T-cell (primary cell): ENCODE data around the gene AHRR. TPM values are rescaled to one million over a fixed set of nuclear protein-coding genes. Genes with fewer than 3 reads are reported as not detected.
"Not testable (repeated sequence)": the region's sequence is repeated elsewhere in the genome, so short reads cannot be mapped to it uniquely, and the experiment has no call there.

Experiments
- ATAC-seq, 4 experiments: fragments of 200-7000 bp in 3 of 4; fragments of 150-1000 bp in 1 of 4; cut with Tn5 transposase; replicated peaks in 1 of 4; 1 replicate in 3 of 4; 2 replicates in 1 of 4; pipeline ENCODE4 v1.10.0; 2021; ENCODE audit warnings: moderate library complexity in 3 of 4, mild to moderate bottlenecking in 2 of 4, moderate number of reproducible peaks in 1 of 4
- CTCF ChIA-PET, 2 donors: fragments of 300-600 bp; sonication (Branson Sonifier 250); formaldehyde crosslinking; loops; one replicate each; lab custom pipeline; 2022; ENCODE audit warnings: antibody characterized with exemption in 2 of 2; lab: Charles Lee
- POLR2A ChIA-PET, 2 donors: fragments of 300-600 bp; sonication (Branson Sonifier 250); formaldehyde crosslinking; loops; one replicate each; lab custom pipeline; 2022; ENCODE audit warnings: antibody characterized with exemption in 2 of 2; lab: Charles Lee
- DNase-seq, 35 experiments: peaks; one replicate each; pipeline versions ENCODE4 v3.0.0 to v3.0.0-alpha.2; 2013 to 2023
- H3K27ac ChIP-seq: one replicate; pipeline ENCODE4 v1.5.1; 2013; ENCODE audit warnings: low read length
- H3K27me3 ChIP-seq, 2 experiments: replicated peaks in 1 of 2; 1 replicate in 1 of 2; 2 replicates in 1 of 2; pipeline versions ENCODE4 v1.6.1 to v1.7.0; 2013; ENCODE audit warnings: low read length in 1 of 2, mixed read lengths in 1 of 2; ENCODE audit not compliant: control insufficient read depth in 2 of 2, insufficient read depth in 2 of 2; ENCODE audit errors: extremely low read depth in 1 of 2
- H3K36me3 ChIP-seq, 2 donors: 1 replicate in 1 of 2; 2 replicates in 1 of 2; pipeline versions ENCODE4 v1.6.1 to v1.7.0; 2013; ENCODE audit warnings: low read length in 1 of 2; ENCODE audit not compliant: control insufficient read depth in 2 of 2, insufficient read depth in 1 of 2; ENCODE audit errors: extremely low read depth in 1 of 2
- H3K4me1 ChIP-seq, 2 experiments: 1 replicate in 1 of 2; 2 replicates in 1 of 2; pipeline versions ENCODE4 v1.6.1 to v1.7.0; 2013; ENCODE audit warnings: low read length in 2 of 2, mixed read lengths in 1 of 2; ENCODE audit not compliant: insufficient read depth in 2 of 2, control insufficient read depth in 1 of 2; ENCODE audit errors: extremely low read depth in 1 of 2
- H3K4me3 ChIP-seq, 2 donors: 1 replicate in 1 of 2; 2 replicates in 1 of 2; pipeline versions ENCODE4 v1.5.1 to v1.7.0; 2013; ENCODE audit warnings: mild to moderate bottlenecking in 2 of 2, low read length in 1 of 2, moderate library complexity in 1 of 2; ENCODE audit not compliant: control insufficient read depth in 1 of 2; ENCODE audit errors: extremely low read depth in 1 of 2
- H3K9me3 ChIP-seq: 2 replicates; pipeline ENCODE4 v1.7.0; 2013
- H3K27ac Mint-ChIP-seq, 2 donors: one replicate each; pipeline ENCODE4 v1.8.0; 2020 to 2021; ENCODE audit warnings: mild to moderate bottlenecking in 2 of 2, mixed read lengths in 2 of 2
- H3K27me3 Mint-ChIP-seq, 2 donors: one replicate each; pipeline ENCODE4 v1.8.0; 2021 to 2022; ENCODE audit warnings: mixed read lengths in 2 of 2
- H3K36me3 Mint-ChIP-seq: one replicate; pipeline ENCODE4 v1.8.0; 2021; ENCODE audit warnings: mixed read lengths
- H3K4me1 Mint-ChIP-seq, 3 donors: one replicate each; pipeline ENCODE4 v1.8.0; 2020 to 2022; ENCODE audit warnings: mixed read lengths in 3 of 3, mild to moderate bottlenecking in 1 of 3
- H3K4me3 Mint-ChIP-seq, 3 donors: one replicate each; pipeline ENCODE4 v1.8.0; 2020 to 2022; ENCODE audit warnings: mild to moderate bottlenecking in 3 of 3, mixed read lengths in 3 of 3, moderate library complexity in 3 of 3
- H3K9me3 Mint-ChIP-seq, 3 donors: one replicate each; pipeline ENCODE4 v1.8.0; 2020 to 2022; ENCODE audit warnings: mixed read lengths in 3 of 3
- WGBS: methylation state at CpG from one replicate; pipeline ENCODE4 v1.1.5; 2013; ENCODE audit warnings: missing lambda C conversion rate; ENCODE audit not compliant: insufficient coverage; 5-methylcytosine and 5-hydroxymethylcytosine counted together
- total RNA-seq, 35 experiments: library from RNA in 6 of 35; stranded (reverse) in 6 of 35; fragments of 120-200 nt in 1 of 35; gene quantifications; one replicate each; pipeline versions ENCODE4 v1.2.1 to v1.2.4 and lab custom pipeline; 2013 to 2026

Gene AHRR
- 10 to 100 TPM in 1 of 5 donors, 1 to 10 TPM in 3, under 1 TPM in 1; 0.55 to 13.5 (median 3.4) TPM for total RNA-seq
- total RNA-seq (2013): 0.17 TPM
- total RNA-seq (lab: John Stamatoyannopoulos, UW): 0 to 4.0 (median 0.37) reads per million in 29 experiments

- ATAC-seq (peak; percentile 44 to 55 (median 51)), DNase-seq (peak in 3 of 35 experiments; percentile 13 to 32 (median 21))
- H3K27ac Mint-ChIP-seq: peak within 1 kb of the TSS in 1 of 2 donors; percentile 46
- Histone ChIP-seq H3K9me3 (no peaks in the 10 kb centered on the region), H3K27ac (no peak within 1 kb of the TSS), H3K36me3 (peaks cover 0 to 3% of the 10 kb centered on the region in 2 donors), H3K4me1 (peaks cover 3 to 30% of the 10 kb centered on the region in 2 experiments), H3K4me3 (peak within 1 kb of the TSS in 1 of 2 donors; percentile 58), H3K27me3 (peaks cover 2 to 70% of the 10 kb centered on the region in 2 experiments)
- WGBS: 1% methylated on average over 51 of the region's 51 CpGs
- peaks cover 3% of the 10 kb centered on the region for H3K36me3 Mint-ChIP-seq
- POLR2A ChIA-PET: no interaction called here
- H3K27me3 Mint-ChIP-seq: peaks cover 24 to 38% of the 10 kb centered on the region in 2 donors
- no peaks in the 10 kb centered on the region for H3K9me3 Mint-ChIP-seq
- peak within 1 kb of the TSS; percentile 64 to 74 (median 69) for H3K4me3 Mint-ChIP-seq
- CTCF ChIA-PET: no interaction called here
- H3K4me1 Mint-ChIP-seq: peaks cover 0 to 14% (median 11%) of the 10 kb centered on the region in 3 donors
Observed at GRCh38 chr5:321230-321725, at the start of gene AHRR. AHRR (plus strand) TSS chr5:321714; CDS start chr5:343903, 22,189 bp downstream.

GRCh38 chr5:271828-272167 lies 49.7 kb upstream of the AHRR start:
- H3K36me3 ChIP-seq: peaks cover 8 to 12% of the 10 kb centered on the region in 2 donors
- 1% methylated on average over 18 of the region's 41 CpGs for WGBS
- H3K27ac ChIP-seq, CTCF ChIA-PET, H3K9me3 ChIP-seq, H3K27me3 Mint-ChIP-seq, H3K9me3 Mint-ChIP-seq, H3K27me3 ChIP-seq, DNase-seq, POLR2A ChIA-PET: not testable (repeated sequence)
- H3K4me3 ChIP-seq: peak overlapping the region; percentile 69 to 72
- peaks cover 6 to 31% of the 10 kb centered on the region in 2 experiments for H3K4me1 ChIP-seq
- peaks cover 34 to 41% (median 35%) of the 10 kb centered on the region in 3 donors for H3K4me1 Mint-ChIP-seq
- peak overlapping the region; percentile 88 to 91 (median 91) for H3K4me3 Mint-ChIP-seq
- peak in 1 of 4 experiments; percentile 3 for ATAC-seq
- peaks cover 21% of the 10 kb centered on the region for H3K36me3 Mint-ChIP-seq
- peak overlapping the region in 1 of 2 donors; percentile 80 for H3K27ac Mint-ChIP-seq

- H3K9me3 Mint-ChIP-seq, H3K4me3 ChIP-seq, POLR2A ChIA-PET, CTCF ChIA-PET, ATAC-seq, H3K9me3 ChIP-seq, DNase-seq, H3K27me3 Mint-ChIP-seq, H3K27ac ChIP-seq, H3K27me3 ChIP-seq: not testable (repeated sequence)
- Mint-ChIP-seq H3K4me1 (peaks cover 34 to 41% (median 36%) of the 10 kb centered on the region in 3 donors), H3K27ac (peak overlapping the region in 1 of 2 donors; percentile 21), H3K4me3 (peak overlapping the region; percentile 32 to 91 (median 73)), H3K36me3 (peaks cover 16% of the 10 kb centered on the region)
- H3K36me3 ChIP-seq: peaks cover 8 to 13% of the 10 kb centered on the region in 2 donors
- WGBS: no CpG with 5 or more reads among the region's 9 CpGs
- H3K4me1 ChIP-seq: peaks cover 6 to 31% of the 10 kb centered on the region in 2 experiments
Observed at GRCh38 chr5:273091-273490, 48.4 kb upstream of the AHRR start.

GRCh38 chr5:273491-273890 lies 48.0 kb upstream of the AHRR start:
- Histone ChIP-seq H3K36me3 (peaks cover 8 to 13% of the 10 kb centered on the region in 2 donors), H3K4me1 (peaks cover 6 to 31% of the 10 kb centered on the region in 2 experiments)
- H3K9me3 ChIP-seq, CTCF ChIA-PET, H3K27ac ChIP-seq, ATAC-seq, H3K4me3 ChIP-seq, H3K9me3 Mint-ChIP-seq, H3K27me3 Mint-ChIP-seq, DNase-seq, H3K27me3 ChIP-seq, POLR2A ChIA-PET: not testable (repeated sequence)
- Mint-ChIP-seq H3K27ac (peak overlapping the region in 1 of 2 donors; percentile 21), H3K4me3 (peak overlapping the region; percentile 32 to 91 (median 73)), H3K4me1 (peaks cover 37 to 44% (median 37%) of the 10 kb centered on the region in 3 donors), H3K36me3 (peaks cover 16% of the 10 kb centered on the region)
- WGBS: 87% methylated on average over 3 of the region's 7 CpGs

- H3K27ac Mint-ChIP-seq, H3K4me3 ChIP-seq, H3K4me3 Mint-ChIP-seq, H3K9me3 Mint-ChIP-seq, ATAC-seq, H3K27me3 Mint-ChIP-seq, DNase-seq, CTCF ChIA-PET, H3K27me3 ChIP-seq, H3K27ac ChIP-seq, H3K9me3 ChIP-seq, POLR2A ChIA-PET: not testable (repeated sequence)
- H3K4me1 ChIP-seq: peaks cover 6 to 36% of the 10 kb centered on the region in 2 experiments
- peaks cover 41 to 48% (median 43%) of the 10 kb centered on the region in 3 donors for H3K4me1 Mint-ChIP-seq
- WGBS: 83% methylated on average over 1 of the region's 7 CpGs
- H3K36me3 ChIP-seq: peaks cover 8 to 13% of the 10 kb centered on the region in 2 donors
- H3K36me3 Mint-ChIP-seq: peaks cover 20% of the 10 kb centered on the region
Observed at GRCh38 chr5:274346-274745, 47.2 kb upstream of the AHRR start.

- ChIA-PET POLR2A (interaction anchor here in 1 of 2 donors (0.6 kb wide), 1 partner anchor 252 kb away, joined by 3 read pairs; no protein-coding TSS in a partner anchor), CTCF (no interaction called here)
- WGBS: 97% methylated on average over 5 of the region's 9 CpGs
- Histone ChIP-seq H3K4me3 (no peak overlapping the region), H3K36me3 (peaks cover 8 to 15% of the 10 kb centered on the region in 2 donors), H3K9me3 (no peaks in the 10 kb centered on the region), H3K27me3 (no peaks in the 10 kb centered on the region), H3K4me1 (peaks cover 0 to 23% of the 10 kb centered on the region in 2 experiments), H3K27ac (no peak overlapping the region)
- Mint-ChIP-seq H3K9me3 (no peaks in the 10 kb centered on the region), H3K4me3 (no peak overlapping the region), H3K4me1 (peaks cover 65 to 70% (median 69%) of the 10 kb centered on the region in 3 donors), H3K27me3 (no peaks in the 10 kb centered on the region), H3K36me3 (peaks cover 40% of the 10 kb centered on the region), H3K27ac (no peak overlapping the region)
- no peak for DNase-seq
- no peak for ATAC-seq
Observed at GRCh38 chr5:278646-279045, 42.9 kb upstream of the AHRR start.
